NCI-H526 treated with DMSO at 0.1 percent for 48 hours (cell line): ENCODE data around the gene TENM3.

ENCODE experiments used
- DNase-seq: peaks from one replicate; lab custom pipeline; 2025; lab: John Stamatoyannopoulos, UW

The TENM3 gene

GRCh38 chr4:182451441-182451840, 208.2 kb downstream of the TENM3 start:
- DNase-seq: no peak

DNA sequence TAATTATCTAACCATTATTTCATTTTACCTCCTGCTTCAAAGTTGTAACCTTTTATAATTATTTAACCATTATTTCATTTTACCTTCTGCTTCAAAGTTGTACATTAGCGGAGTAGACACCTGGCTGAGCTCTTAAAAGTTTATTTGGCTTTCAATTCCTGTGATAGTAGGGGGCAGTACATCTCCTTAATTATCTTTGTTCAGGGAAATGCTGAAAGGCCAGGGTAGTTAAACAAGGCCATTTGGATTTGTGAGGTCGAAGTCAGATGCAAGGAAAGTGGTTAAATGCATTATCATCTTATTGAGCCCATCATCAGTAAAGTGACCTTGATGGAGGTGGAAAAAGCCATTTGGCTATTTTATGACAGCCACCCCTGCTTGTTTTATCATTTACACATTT, 210.6 kb downstream of the TENM3 start:
- DNase-seq: no peak

DNA sequence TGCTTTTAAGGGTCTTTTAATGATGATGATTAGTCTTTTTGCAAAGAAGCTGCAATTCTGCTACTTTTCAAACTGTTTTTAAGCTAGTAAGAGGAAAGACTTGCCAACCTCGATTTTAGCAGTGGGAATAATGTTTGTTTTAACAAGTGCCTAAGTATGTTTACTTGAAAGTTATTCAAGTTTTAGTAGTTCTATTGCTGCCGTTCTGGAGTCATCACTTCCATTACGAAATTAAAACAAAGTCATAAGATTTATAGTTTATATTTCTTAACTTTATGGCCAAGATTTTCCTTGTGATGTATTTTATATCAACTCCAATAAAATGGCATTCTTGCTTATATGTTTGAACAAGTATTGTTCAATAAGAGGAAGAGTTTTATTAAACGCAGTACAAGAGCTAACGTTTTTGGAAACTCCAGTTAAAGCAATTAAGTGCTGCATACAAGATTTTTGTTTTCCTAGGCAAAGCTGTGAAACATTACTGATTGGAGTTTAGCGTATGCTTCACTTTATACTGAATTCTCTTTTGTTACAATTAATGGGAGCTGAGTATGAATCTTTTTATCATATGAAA, 211.3 kb downstream of the TENM3 start:
- DNase-seq: no peak

GRCh38 chr4:182465114-182465513, 221.9 kb downstream of the TENM3 start:
- no peak for DNase-seq

DNA sequence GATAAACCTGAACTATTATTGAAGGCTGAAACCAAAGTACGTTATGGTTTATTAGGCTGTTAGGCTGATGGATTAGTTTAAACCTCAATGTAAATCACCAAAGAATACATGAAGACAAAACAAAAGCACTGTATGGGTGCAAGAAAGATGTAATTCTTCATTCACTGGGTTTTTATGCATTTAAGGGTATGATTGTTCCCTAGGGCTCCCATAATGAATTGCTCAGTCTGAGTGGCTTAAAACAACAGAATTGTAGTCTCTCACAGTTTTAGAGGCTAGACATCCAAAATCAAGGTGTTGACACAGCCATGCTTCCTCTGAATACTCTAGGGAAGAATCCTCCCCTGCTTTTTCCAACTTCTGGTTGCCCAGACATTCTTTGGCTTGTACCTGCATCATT, 222.8 kb downstream of the TENM3 start:
- no peak for DNase-seq

DNA sequence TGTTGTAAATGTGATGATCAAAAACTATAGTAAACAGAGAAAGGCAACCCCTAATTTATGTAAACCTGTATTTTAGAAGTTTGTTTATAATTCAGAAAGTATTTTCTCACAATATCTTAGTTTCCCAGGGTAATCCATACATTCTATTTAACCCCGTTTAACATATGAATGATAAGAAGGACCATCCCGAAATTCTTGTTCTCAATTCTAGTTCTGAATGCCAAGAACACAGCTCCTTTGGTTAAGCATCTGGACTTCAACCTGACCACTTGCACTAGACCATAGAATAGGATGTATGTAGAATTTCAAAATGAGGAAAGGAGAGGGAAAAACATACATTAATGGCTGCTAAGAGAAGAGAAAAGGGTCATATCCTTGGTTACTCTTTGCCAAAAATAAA, 227.0 kb downstream of the TENM3 start:
- no peak for DNase-seq

DNA sequence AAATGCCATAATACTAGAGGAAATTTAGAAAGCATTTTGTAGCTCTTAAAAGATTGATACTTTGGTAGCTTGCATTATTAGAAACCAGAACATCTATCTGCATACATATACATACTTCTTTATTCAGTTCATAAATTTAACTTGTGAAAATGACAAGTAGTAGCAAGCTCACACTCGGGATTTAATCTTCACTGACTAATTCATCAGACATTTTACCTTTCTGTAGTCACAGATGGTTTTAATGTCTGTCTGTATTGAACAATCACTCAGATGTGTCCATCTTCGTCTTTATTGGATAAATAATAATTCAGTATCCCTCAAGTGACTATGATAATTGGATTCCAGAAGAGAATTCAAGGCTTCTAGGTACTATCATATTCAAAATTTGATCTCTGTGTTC, 232.3 kb downstream of the TENM3 start:
- no peak for DNase-seq

GRCh38 chr4:182478475-182478874, 235.3 kb downstream of the TENM3 start:
- peak; percentile 44 for DNase-seq

GRCh38 chr4:182483685-182484084, 240.5 kb downstream of the TENM3 start:
- DNase-seq: no peak

GRCh38 chr4:182486881-182487280, 243.7 kb downstream of the TENM3 start:
- no peak for DNase-seq

DNA sequence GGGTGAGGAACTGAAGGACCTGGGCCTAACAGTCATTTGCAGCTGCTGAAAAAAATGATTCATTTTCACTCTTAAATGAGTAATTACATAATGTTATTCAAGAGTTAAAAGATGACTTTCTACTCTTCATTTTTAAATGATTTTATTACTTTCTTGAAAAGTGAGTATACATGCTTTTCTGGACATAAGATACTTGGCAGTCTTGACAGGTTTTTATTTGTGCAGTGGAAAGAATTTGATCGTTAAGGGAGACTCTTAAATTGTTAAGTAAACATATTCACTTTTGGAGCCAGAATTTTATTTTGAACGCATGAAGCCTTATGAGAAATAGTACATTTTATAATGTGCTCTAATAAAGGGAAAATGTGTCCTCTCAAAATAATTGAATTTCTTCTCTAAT, 245.7 kb downstream of the TENM3 start:
- DNase-seq: no peak

GRCh38 chr4:182489607-182490006, 246.4 kb downstream of the TENM3 start:
- DNase-seq: no peak

DNA sequence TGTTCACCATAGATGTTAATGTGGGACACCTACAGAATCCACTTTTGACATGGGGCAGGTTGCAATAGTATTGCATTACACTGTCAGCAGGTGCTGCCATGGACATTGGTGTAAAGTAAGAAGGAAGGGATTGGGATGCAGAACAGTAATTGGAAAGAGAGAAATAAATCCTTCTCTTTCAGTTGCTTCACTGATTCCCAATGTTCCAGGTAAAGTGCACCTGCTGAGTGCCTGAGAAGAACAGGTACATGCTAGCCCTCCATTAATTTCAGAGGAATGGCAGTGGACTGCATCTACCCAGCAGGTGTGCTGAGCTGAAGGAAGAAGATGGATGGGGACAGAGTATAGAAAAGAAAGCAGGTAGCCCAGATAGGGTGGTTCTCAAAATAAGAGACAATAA, 248.5 kb downstream of the TENM3 start:
- no peak for DNase-seq

DNA sequence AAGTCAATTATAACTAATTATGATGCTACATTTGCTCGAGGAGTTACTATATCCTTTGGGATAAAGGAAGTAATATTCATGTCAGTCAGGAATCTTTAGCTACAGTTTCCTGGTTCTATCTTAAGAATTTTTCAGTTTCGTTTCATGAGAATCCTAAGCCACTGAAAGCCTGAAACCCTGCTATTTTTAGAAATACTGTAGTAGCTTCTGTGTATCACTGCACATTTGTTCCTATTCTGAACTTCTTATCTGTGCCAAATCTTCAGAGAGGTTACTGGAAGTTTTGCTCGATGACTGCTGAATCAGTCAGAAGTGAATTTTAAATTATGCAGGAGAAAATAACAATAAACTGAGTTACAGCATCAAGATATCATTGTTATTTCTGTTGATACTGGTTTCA, 249.2 kb downstream of the TENM3 start:
- no peak for DNase-seq

GRCh38 chr4:182493377-182493776, 250.2 kb downstream of the TENM3 start:
- no peak for DNase-seq

- DNase-seq: no peak
Measured at GRCh38 chr4:182494103-182494502, 250.9 kb downstream of the TENM3 start.

GRCh38 chr4:182495031-182495430, 251.8 kb downstream of the TENM3 start:
- peak; percentile 28 for DNase-seq

- DNase-seq: no peak
Measured at GRCh38 chr4:182495645-182496385, 252.6 kb downstream of the TENM3 start.

DNA sequence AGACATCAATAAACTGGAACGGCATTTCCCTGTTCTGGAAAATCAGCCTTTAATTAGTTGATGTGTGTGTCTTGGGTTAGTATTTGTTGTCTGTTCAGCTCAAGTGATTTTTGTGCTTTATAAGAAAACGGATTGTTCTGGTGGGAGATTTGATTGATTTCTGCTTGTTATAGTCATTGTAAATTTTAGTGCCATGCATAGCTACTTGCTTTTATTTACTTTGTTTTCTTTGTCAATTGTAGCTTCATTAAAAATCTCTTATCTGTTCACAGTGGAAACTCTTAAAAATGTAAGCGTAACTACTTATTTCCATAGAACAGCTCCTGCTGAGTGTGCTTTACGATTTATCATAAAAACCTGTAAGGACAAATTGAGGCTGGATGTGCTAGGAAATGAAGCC, 253.2 kb downstream of the TENM3 start:
- DNase-seq: no peak

GRCh38 chr4:182502064-182502463, 258.9 kb downstream of the TENM3 start:
- DNase-seq: no peak

DNA sequence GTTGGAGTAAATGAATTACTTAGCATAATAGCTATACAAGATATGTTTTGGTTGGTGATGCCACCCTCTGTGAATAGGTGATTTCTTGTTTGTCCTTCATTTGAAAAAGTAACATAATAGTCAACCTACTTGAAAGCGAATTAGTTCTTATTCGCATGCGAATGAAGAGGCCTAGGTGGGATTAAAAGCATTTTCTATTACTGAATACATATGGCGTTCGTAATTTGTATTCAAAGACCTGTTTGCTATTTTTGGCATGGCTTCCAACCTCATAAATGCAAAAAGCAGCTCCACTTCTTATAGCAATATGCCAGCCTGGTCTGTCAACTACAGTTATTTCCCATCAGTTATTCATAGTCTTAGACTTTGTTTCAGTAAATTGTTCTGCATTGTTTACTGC, 261.3 kb downstream of the TENM3 start:
- no peak for DNase-seq

- no peak for DNase-seq
Measured at GRCh38 chr4:182507805-182508204, 264.6 kb downstream of the TENM3 start.

GRCh38 chr4:182510836-182511235, 267.6 kb downstream of the TENM3 start:
- no peak for DNase-seq
